ENCODE results near the gene QKI. TPM values are rescaled to one million over a fixed set of nuclear protein-coding genes. Genes with fewer than 3 reads are reported as not detected.
"Not testable (repeated sequence)": the region's sequence is repeated elsewhere in the genome, so short reads cannot be mapped to it uniquely, and the experiment has no call there.

The QKI gene
- polyA plus RNA-seq, 3 donors: 228 to 255 (median 244) TPM

DNA sequence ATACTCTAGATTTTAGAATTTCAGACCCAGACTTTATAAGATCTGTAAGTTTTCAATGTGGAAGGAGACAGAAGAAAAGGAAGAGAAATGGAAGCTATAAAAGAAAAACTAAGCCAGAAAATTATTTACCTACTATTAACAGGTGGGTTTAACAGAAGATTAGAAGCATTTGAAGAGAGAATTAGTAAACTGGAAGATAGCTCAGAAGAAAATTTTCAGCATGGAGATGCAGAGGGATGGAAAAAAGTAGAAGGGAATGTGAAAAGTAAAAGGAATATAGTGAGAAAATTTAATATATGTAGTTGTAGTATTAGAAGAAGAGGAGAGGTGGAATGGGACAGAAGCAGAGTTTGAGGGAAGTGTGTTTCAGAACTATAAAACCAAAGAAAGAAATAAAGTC, 56.1 kb downstream of the QKI start:
- DNase-seq (ENCODE audit: low read depth in 3 of 3, low spot score in 2 of 3): no peak

DNA sequence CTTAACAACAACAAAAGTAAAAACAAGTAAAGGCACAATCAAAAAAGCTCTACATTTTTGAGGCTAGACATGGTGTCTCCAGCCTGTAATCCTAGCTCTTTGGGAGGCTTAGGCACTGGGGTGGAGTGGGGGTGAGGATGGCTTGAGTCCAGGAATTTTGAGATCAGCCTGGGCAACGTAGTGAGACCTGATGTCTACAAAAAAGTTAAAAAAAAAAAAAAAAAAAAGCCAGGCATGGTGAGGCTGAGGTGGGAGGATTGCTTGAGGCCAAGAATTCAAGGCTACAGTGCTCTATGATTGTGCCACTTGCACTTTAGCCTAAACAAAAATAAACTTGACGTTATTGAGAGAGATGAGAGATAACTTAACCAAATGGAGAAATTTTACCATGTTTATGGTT, 60.1 kb downstream of the QKI start:
- DNase-seq (ENCODE audit: low read depth in 3 of 3, low spot score in 2 of 3): no peak

DNA sequence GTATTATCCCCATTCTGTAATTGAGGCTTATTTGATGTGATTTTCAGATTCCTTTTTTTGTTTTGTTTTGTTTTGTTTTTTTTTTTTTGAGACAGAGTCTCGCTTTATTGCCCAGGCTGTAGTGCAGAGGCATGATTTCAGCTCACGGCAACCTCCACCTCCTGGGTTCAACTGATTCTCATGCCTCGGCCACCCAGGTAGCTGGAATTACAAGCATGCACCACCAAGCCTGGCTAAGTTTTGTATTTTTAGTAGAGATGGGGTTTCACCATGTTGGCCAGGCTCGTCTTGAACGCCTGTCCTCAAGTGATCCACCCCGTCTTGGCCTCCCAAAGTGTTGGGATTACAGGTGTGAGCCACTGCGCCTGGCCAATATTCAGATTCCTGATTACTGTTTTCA, 62.4 kb downstream of the QKI start:
- not testable (repeated sequence) for DNase-seq (ENCODE audit: low read depth in 3 of 3, low spot score in 2 of 3)

DNA sequence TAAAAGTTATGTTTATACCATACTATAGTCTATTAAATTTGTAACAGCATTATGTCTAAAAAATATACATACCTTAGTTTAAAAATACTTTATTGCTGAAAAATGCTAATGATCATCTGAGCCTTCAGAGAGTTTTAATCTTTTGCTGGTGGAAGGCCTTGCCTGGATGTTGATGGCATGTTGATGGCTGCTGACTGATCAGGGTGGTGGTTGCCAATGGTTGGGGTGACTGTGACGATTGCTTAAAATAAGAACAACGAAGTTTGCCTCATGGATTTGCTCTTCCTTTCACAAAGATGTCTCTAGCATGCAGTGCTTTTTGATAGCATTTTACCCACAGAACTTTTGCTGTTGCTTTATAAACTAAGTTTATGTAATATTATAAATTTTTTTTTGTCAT, 68.6 kb downstream of the QKI start:
- no peak for DNase-seq (ENCODE audit: low read depth in 3 of 3, low spot score in 2 of 3)

- no peak for DNase-seq (ENCODE audit: low read depth in 3 of 3, low spot score in 2 of 3)
Measured at GRCh38 chr6:163485388-163485851, 70.9 kb downstream of the QKI start.

DNA sequence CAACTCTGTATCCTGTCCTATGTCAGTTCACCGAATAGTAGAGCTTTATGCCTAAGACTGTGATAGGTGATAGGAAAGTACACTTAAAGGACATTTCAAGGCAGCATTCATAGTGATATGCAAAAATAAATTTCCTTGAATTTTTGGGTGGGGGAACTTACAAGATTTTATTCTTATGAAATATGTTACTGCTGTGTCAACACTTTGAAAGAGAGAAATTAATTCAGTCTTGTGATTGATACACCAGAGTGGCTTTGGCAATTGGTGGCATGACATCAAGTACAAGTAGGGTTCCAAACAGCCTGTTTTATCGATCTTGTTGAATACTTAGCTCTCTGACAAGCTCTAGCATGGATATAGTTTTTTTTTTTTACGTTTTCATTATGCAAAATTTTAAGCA, 72.3 kb downstream of the QKI start:
- DNase-seq (ENCODE audit: low read depth in 3 of 3, low spot score in 2 of 3): no peak

DNA sequence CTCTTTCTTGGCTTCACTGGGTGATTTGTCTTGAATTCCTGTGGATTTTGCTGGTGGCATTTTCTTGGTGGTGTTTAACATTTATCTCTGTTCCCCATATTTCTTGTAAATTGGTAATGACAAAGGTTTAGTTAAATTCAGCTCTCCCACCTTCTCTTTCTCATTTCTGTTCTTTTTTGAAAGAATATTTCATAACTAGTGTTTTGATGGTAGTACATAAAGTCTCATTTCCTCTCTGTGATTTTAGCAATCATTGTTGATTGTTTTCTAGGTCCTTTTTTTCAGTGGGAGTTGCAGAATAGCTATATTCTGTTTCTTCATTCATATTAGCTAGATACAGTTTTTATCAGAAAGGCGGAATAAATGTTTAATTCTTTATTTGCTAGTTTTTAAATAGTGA, 73.1 kb downstream of the QKI start:
- no peak for DNase-seq (ENCODE audit: low read depth in 3 of 3, low spot score in 2 of 3)

- DNase-seq (ENCODE audit: low read depth in 3 of 3, low spot score in 2 of 3): no peak
Measured at GRCh38 chr6:163489584-163489983, 75.1 kb downstream of the QKI start.

DNA sequence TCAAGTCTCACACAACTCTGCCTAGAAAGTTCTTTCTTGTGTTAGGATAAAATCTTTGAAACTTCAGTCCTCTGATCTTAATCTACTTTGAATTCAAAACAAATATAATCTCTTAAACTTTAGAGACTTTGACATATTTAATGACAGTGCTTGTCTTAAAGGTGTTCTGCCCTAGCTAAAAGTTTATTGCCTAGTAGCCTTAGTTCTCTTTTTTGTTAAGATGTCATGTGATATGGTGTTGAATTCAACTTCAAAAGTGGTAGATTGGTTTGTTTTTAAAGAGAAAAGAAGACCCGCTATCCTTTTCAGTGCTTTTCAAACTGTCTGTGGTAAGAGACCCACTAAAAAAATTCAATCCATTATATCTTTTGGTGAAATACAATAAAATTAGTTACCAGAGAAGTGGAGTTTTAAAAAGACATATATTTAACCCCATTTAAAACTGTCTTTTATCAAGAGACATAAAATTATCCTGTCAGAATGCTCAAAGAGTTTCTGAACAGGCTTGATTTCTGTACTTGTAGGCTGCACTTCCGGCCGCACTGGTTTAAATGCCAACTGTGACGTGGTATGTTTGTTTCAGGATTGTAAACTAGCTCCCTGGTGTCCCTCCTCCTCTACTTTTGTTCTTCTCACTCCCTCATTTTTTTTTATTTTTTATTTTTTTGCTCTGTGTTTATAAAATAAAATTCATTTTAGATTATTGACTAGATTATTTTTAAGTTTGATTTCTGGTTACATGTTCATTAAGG, 76.5 kb downstream of the QKI start:
- DNase-seq (ENCODE audit: low read depth in 3 of 3, low spot score in 2 of 3): peak in 2 of 3 donors; percentile 13 to 32

- DNase-seq (ENCODE audit: low read depth in 3 of 3, low spot score in 2 of 3): no peak
Measured at GRCh38 chr6:163491737-163492300, 77.3 kb downstream of the QKI start.

DNA sequence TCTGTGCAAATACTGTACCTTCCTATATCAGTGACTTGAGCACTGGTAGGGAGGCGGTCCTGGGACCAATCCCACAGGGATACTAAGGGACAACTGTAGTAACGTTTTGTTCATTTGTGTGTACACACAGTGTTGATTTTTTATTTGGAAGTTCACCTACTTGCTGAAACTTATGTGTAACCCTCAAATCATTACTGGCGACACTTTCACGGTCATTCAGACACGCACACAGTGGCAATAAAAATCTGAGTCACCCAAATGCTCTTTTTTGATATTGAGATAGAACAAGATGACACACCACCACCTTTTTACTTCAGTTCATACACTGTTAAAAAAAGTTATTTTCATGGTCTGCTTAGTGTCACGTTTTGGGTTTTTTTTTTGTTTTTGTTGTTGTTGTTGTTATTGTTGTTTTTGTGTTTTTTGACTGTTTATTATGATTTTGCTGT, 79.8 kb downstream of the QKI start:
- DNase-seq (ENCODE audit: low read depth in 3 of 3, low spot score in 2 of 3): no peak

GRCh38 chr6:163496205-163496604, 81.7 kb downstream of the QKI start:
- DNase-seq (ENCODE audit: low read depth in 3 of 3, low spot score in 2 of 3): no peak

DNA sequence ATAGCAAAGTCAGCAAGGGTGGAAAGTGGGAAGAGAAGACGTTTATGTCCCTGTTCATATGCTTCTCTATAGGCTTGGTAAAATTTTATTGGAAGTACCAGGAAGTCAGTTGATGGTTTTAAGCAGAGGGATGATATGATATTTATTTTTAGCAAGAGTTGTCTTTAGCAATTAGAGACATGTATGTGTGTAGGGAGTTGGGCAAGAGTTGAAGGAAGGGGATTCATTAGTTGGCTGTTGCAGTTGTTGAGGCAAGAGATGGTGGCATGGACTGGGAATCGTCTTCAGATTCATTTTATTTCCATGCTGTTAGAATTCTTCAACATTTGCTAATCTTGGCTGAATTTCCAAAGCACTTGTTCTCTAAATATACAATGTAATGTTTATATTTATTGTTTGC, 85.6 kb downstream of the QKI start:
- DNase-seq (ENCODE audit: low read depth in 3 of 3, low spot score in 2 of 3): no peak

DNA sequence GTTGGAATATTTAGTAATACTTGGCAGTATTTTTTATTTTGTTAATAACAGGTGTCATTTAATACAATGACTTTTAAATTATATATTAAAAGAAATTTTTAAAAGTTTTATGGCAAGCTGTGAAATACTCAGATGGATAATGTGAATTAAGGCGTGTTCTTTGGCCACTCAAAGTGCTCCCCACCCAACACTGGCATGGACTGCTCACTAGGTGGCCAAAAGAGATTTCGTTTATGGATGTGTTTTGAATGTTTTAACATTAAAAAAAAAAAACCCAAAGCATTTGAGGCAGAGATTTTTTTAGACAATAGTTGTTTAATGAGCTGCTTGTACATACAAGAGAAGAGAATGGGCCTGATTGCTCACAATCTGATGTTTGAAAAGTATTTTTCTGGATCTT, 86.5 kb downstream of the QKI start:
- no peak for DNase-seq (ENCODE audit: low read depth in 3 of 3, low spot score in 2 of 3)

GRCh38 chr6:163501439-163501838, 86.9 kb downstream of the QKI start:
- DNase-seq (ENCODE audit: low read depth in 3 of 3, low spot score in 2 of 3): no peak

DNA sequence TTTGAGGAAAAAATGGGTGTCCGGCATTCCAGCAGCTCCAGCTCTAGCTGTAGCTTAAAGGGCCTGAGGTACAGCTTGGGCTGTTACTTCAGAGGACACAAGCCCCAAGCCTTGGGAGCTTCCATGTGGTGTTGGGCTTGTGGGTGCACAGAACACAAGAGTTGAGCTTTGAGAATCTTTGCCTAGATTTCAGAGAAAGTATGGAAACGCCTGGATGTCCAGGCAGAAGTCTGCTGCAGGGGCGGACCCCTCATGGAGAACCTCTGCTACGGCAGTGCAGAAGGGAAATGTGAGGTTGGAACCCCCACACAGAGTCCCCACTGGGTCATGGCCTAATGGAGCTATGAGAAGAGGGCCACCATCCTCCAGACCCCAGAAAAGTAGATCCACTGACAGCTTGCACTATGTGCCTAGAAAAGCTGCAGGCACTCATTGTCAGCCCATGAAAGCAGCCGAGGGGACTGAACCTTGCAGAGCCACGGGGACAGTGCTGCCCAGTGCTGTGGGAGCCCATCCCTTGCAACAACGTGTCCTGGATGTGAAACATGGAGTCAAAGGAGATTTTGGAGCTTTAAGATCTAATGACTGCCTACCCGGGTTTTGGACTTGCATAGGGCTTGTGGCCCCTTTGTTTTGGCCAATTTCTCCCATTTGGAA, 90.6 kb downstream of the QKI start:
- DNase-seq (ENCODE audit: low read depth in 3 of 3, low spot score in 2 of 3): no peak

DNA sequence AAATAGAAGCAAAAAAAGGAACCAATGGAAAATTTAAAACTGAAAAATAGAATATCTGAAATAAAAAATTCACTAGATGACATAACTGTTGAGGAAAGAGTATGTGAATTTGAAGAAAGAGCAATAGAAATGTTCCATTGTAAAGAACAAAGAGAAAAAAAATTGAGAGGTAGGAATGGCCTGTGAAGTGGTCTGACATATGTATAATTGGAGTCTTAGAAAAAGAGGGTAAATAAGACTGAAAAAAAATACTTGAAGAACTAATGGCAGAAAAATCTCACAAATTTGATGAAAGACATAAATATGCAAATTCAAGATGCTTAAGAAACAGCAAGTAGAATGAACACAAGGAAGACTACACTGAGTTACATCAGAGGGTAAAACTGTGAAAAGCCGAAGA, 93.4 kb downstream of the QKI start:
- DNase-seq (ENCODE audit: low read depth in 3 of 3, low spot score in 2 of 3): no peak

DNA sequence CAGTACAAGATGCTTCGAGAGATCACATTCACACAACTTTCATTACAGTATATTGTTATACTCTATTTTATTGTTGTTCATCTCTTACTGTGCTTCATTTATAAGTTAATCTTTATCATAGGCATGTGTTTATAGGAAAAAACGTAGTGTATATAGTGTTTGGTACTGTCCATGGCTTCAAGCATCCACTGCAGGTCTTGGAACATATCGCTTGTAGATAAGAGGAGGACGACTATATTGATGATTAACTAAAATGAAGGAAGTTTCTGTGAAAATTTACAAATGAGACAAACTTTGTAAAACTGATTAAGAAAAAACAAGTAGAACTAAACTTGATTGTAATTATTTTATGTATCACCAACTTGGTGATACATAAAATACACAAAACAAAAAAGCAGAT, 98.5 kb downstream of the QKI start:
- DNase-seq (ENCODE audit: low read depth in 3 of 3, low spot score in 2 of 3): no peak

- no peak for DNase-seq (ENCODE audit: low read depth in 3 of 3, low spot score in 2 of 3)
Measured at GRCh38 chr6:163513570-163514166, 99.2 kb downstream of the QKI start.

DNA sequence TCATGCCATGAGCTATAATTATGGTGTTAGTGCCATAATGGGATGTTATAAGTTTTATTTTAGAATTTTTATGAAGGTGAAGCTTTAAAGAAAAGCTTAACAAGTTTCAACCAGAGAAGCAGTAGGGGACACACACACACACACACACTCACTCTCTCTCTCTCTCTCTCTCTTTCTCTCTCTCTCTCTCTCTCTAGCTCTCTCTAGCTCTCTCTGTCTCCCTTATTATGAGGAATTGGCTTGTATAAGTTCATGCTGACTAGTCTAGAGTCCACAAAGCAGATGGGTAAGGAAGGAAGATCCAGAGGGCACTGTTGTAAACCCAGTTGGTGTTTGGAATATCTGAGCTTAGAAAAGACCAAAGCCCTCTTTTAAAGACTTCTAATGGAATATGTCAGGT, 102.4 kb downstream of the QKI start:
- no peak for DNase-seq (ENCODE audit: low read depth in 3 of 3, low spot score in 2 of 3)

GRCh38 chr6:163520956-163521355, 106.4 kb downstream of the QKI start:
- no peak for DNase-seq (ENCODE audit: low read depth in 3 of 3, low spot score in 2 of 3)

DNA sequence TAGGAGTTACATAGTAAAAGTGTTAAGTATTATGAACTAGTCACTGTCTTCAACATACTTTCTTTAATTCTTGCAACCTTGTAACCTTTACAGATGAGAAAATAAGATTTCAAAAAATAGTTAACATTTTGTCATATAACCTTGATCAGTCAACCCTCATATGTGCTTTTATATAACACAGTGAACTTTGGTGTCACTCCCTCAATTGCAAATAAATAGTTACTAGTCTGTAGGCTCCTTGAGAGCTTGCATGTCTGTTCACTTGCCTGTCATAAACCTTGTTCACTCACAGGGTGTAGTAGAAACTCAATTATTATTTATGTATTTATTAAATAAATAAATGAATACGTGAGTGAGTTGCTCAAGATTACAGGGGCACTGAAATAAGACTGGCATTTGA, 107.5 kb downstream of the QKI start:
- no peak for DNase-seq (ENCODE audit: low read depth in 3 of 3, low spot score in 2 of 3)
